WTC11 (cell line): ENCODE results near the gene FTCDNL1. TPM values are rescaled to one million over a fixed set of nuclear protein-coding genes. Genes with fewer than 3 reads are reported as not detected.

Experiments used
- ATAC-seq: fragments of 200-7000 bp; cut with Tn5 transposase; 2 replicates; pipeline ENCODE4 v1.10.0; 2021; ENCODE audit warnings: mild to moderate bottlenecking, moderate library complexity
- CTCF ChIA-PET: fragments of 300-600 bp; sonication (Branson Sonifier 250); formaldehyde crosslinking; loops from one replicate; lab custom pipeline; 2021; ENCODE audit warnings: antibody characterized with exemption; lab: Charles Lee
- POLR2A ChIA-PET: fragments of 350-600 bp; sonication (Branson Sonifier 250); formaldehyde crosslinking; loops from one replicate; lab custom pipeline; 2021; ENCODE audit warnings: antibody characterized with exemption; lab: Charles Lee
- DNase-seq: peaks from one replicate; pipeline ENCODE4 v3.0.0; 2021; ENCODE audit warnings: low spot score
- H3K27ac Mint-ChIP-seq: 2 replicates; pipeline ENCODE4 v1.8.0; 2021; ENCODE audit warnings: mixed read lengths
- H3K27me3 Mint-ChIP-seq: 2 replicates; pipeline ENCODE4 v1.8.0; 2021; ENCODE audit warnings: low read depth, mild to moderate bottlenecking, moderate library complexity, mixed read lengths
- H3K36me3 Mint-ChIP-seq: 2 replicates; pipeline ENCODE4 v1.8.0; 2021; ENCODE audit warnings: mixed read lengths
- H3K4me1 Mint-ChIP-seq: 2 replicates; pipeline ENCODE4 v1.8.0; 2022; ENCODE audit warnings: mixed read lengths
- H3K4me3 Mint-ChIP-seq: 2 replicates; pipeline ENCODE4 v1.8.0; 2021; ENCODE audit warnings: mild to moderate bottlenecking, moderate library complexity, mixed read lengths
- H3K9me3 Mint-ChIP-seq: 2 replicates; pipeline ENCODE4 v1.8.0; 2021; ENCODE audit warnings: mixed read lengths
- E2F1 ChIP-seq: sonication (generic); formaldehyde crosslinking; IDR thresholded peaks from 2 replicates; pipeline ENCODE4 v1.8.0; 2022; ENCODE audit warnings: mild to moderate bottlenecking, missing genetic modification reagents
- E2F4 ChIP-seq: sonication (generic); formaldehyde crosslinking; IDR thresholded peaks from 2 replicates; pipeline ENCODE4 v1.8.1; 2022; ENCODE audit warnings: low read depth, mild to moderate bottlenecking, moderate library complexity, missing genetic modification reagents, borderline replicate concordance
- FOXK1 ChIP-seq: sonication (generic); formaldehyde crosslinking; IDR thresholded peaks from 2 replicates; pipeline ENCODE4 v1.8.0; 2022; ENCODE audit warnings: mild to moderate bottlenecking, moderate library complexity, missing genetic modification reagents
- GABPB1 ChIP-seq: sonication (generic); formaldehyde crosslinking; IDR thresholded peaks from 2 replicates; pipeline ENCODE4 v1.8.1; 2023; ENCODE audit warnings: mild to moderate bottlenecking, missing genetic modification reagents
- GTF2I ChIP-seq: fragments of 250-450 bp; sonication (Bioruptor Pico); conservative IDR thresholded peaks from 2 replicates; pipeline ENCODE4 v1.4.0; 2021; ENCODE audit warnings: mild to moderate bottlenecking
- HMGXB4 ChIP-seq: sonication (generic); formaldehyde crosslinking; IDR thresholded peaks from 2 replicates; pipeline ENCODE4 v1.8.1; 2023; ENCODE audit warnings: mild to moderate bottlenecking, moderate library complexity, missing genetic modification reagents
- JAZF1 ChIP-seq: fragments of 250-450 bp; sonication (Bioruptor Pico); IDR thresholded peaks from 2 replicates; pipeline ENCODE4 v1.9.0; 2021; ENCODE audit warnings: moderate library complexity, mild to moderate bottlenecking, inconsistent platforms
- JUN ChIP-seq: sonication (generic); formaldehyde crosslinking; IDR thresholded peaks from 2 replicates; pipeline ENCODE4 v1.8.0; 2023; ENCODE audit warnings: mild to moderate bottlenecking, missing genetic modification reagents
- MAX ChIP-seq: sonication (generic); formaldehyde crosslinking; IDR thresholded peaks from 2 replicates; pipeline ENCODE4 v1.8.0; 2022; ENCODE audit warnings: mild to moderate bottlenecking, missing genetic modification reagents
- NFYB ChIP-seq: sonication (generic); formaldehyde crosslinking; conservative IDR thresholded peaks from 2 replicates; pipeline ENCODE4 v1.8.0; 2022; ENCODE audit warnings: low read depth, missing genetic modification reagents
- SMAD3 ChIP-seq: sonication (generic); formaldehyde crosslinking; IDR thresholded peaks from 2 replicates; pipeline ENCODE4 v1.8.0; 2022; ENCODE audit warnings: missing genetic modification reagents, mild to moderate bottlenecking, borderline replicate concordance
- SOX15 ChIP-seq: fragments of 250-450 bp; sonication (Bioruptor Pico); IDR thresholded peaks from 2 replicates; pipeline ENCODE4 v1.9.0; 2021; ENCODE audit warnings: mild to moderate bottlenecking
- TEAD1 ChIP-seq: sonication (generic); formaldehyde crosslinking; IDR thresholded peaks from 2 replicates; pipeline ENCODE4 v1.8.0; 2022; ENCODE audit warnings: mild to moderate bottlenecking, missing genetic modification reagents
- USF1 ChIP-seq: sonication (generic); formaldehyde crosslinking; IDR thresholded peaks from 2 replicates; pipeline ENCODE4 v1.8.0; 2022; ENCODE audit warnings: mild to moderate bottlenecking, missing genetic modification reagents
- ZBTB43 ChIP-seq: sonication (generic); formaldehyde crosslinking; IDR thresholded peaks from 2 replicates; pipeline ENCODE4 v1.8.1; 2023; ENCODE audit warnings: mild to moderate bottlenecking, missing genetic modification reagents
- ZNF121 ChIP-seq: sonication (generic); formaldehyde crosslinking; IDR thresholded peaks from 2 replicates; pipeline ENCODE4 v1.8.0; 2023; ENCODE audit warnings: missing genetic modification reagents
- ZNF317 ChIP-seq: sonication (generic); formaldehyde crosslinking; IDR thresholded peaks from 2 replicates; pipeline ENCODE4 v1.8.1; 2023; ENCODE audit warnings: low read depth, mild to moderate bottlenecking, moderate library complexity, missing genetic modification reagents, borderline replicate concordance
- ZNF416 ChIP-seq: fragments of 250-450 bp; sonication (Bioruptor Pico); IDR thresholded peaks from 2 replicates; pipeline ENCODE4 v1.9.0; 2021; ENCODE audit warnings: mild to moderate bottlenecking, inconsistent platforms
- ZNF532 ChIP-seq: fragments of 250-450 bp; sonication (Bioruptor Pico); IDR thresholded peaks from 2 replicates; pipeline ENCODE4 v1.9.0; 2021; ENCODE audit warnings: mild to moderate bottlenecking, borderline replicate concordance
- ZNF671 ChIP-seq: fragments of 250-450 bp; sonication (Bioruptor Pico); IDR thresholded peaks from 2 replicates; pipeline ENCODE4 v1.8.0; 2021; ENCODE audit warnings: mild to moderate bottlenecking
- total RNA-seq: library from RNA; stranded (reverse); gene quantifications from 3 replicates; pipeline ENCODE4 v1.2.3, GENCODE V29; 2021

Gene FTCDNL1
- total RNA-seq, 1 experiment from 2014 or later, result 0.85 TPM

- no peak overlapping the region for H3K4me3 Mint-ChIP-seq
- peaks cover 18% of the 10 kb centered on the region for H3K36me3 Mint-ChIP-seq
- CTCF ChIA-PET, result no interaction called here
- no peak for TF ChIP-seq HMGXB4 (CRISPR knock-in tag)
- TF ChIP-seq FOXK1, result no peak
- TF ChIP-seq SOX15 (CRISPR knock-in tag), result no peak
- TF ChIP-seq GTF2I, result no peak
- no peak for TF ChIP-seq TEAD1 (CRISPR knock-in tag)
- no peak for TF ChIP-seq ZNF416
- no peak for TF ChIP-seq USF1
- TF ChIP-seq E2F1 (CRISPR knock-in tag), result no peak
- TF ChIP-seq ZBTB43, result no peak
- no peak for TF ChIP-seq ZNF317 (CRISPR knock-in tag)
- TF ChIP-seq ZNF121 (CRISPR knock-in tag), result no peak
- no peak for TF ChIP-seq JAZF1
- TF ChIP-seq MAX (CRISPR knock-in tag), result no peak
- no peak for TF ChIP-seq SMAD3 (CRISPR knock-in tag)
- TF ChIP-seq JUN (CRISPR knock-in tag), result no peak
- TF ChIP-seq GABPB1 (CRISPR knock-in tag), result no peak
- no peak for TF ChIP-seq ZNF532 (CRISPR knock-in tag)
- TF ChIP-seq ZNF671 (CRISPR knock-in tag), result no peak
- TF ChIP-seq NFYB, result no peak
- no peak for TF ChIP-seq E2F4 (CRISPR knock-in tag)
- no peak overlapping the region for H3K27ac Mint-ChIP-seq
- peaks cover 5% of the 10 kb centered on the region for H3K27me3 Mint-ChIP-seq
- no peak for DNase-seq
- H3K9me3 Mint-ChIP-seq, result peaks cover 36% of the 10 kb centered on the region
- no peaks in the 10 kb centered on the region for H3K4me1 Mint-ChIP-seq
- ATAC-seq, result no peak
- POLR2A ChIA-PET, result no interaction called here
Measured at GRCh38 chr2:199779589-199779988, 71.4 kb downstream of the FTCDNL1 start.
